ENCODE data around the gene OR10G4.
"Not testable (repeated sequence)": the region's sequence is repeated elsewhere in the genome, so short reads cannot be mapped to it uniquely, and the experiment has no call there.

The OR10G4 gene
- 0 reads per million in 4 donors for total RNA-seq

- no peak for DNase-seq
Measured at GRCh38 chr11:124012697-124013096, at the start of gene OR10G4. Gene OR10G4 (plus strand): TSS chr11:124012997. CDS start chr11:124015575, 2,578 bp downstream.

- DNase-seq, result no peak
Measured at GRCh38 chr11:123973816-123974215, 39.0 kb upstream of the OR10G4 start.

- no peak for DNase-seq
Measured at GRCh38 chr11:123976770-123977560, 35.8 kb upstream of the OR10G4 start.

- no peak for DNase-seq
Measured at GRCh38 chr11:123977731-123978347, 35.0 kb upstream of the OR10G4 start, which contains the start of gene OR10S1. Gene OR10S1 (minus strand): TSS chr11:123977781. CDS start chr11:123977664, 117 bp downstream.

- DNase-seq, result no peak
Measured at GRCh38 chr11:123979311-123979710, 33.5 kb upstream of the OR10G4 start.

- DNase-seq, result no peak
Measured at GRCh38 chr11:123995119-123995518, 17.7 kb upstream of the OR10G4 start, which contains the start of gene OR10G6. Gene OR10G6 (minus strand): TSS chr11:123995161. CDS start chr11:123995161, 0 bp downstream.

- not testable (repeated sequence) for DNase-seq
Measured at GRCh38 chr11:124015837-124016236, 3.0 kb downstream of the OR10G4 start.

- no peak for DNase-seq
Measured at GRCh38 chr11:124026498-124026897, 13.7 kb downstream of the OR10G4 start, which contains the start of gene OR10G8. Gene OR10G8 (plus strand): TSS chr11:124026798. CDS start chr11:124029623, 2,825 bp downstream.

GRCh38 chr11:124036666-124037065, 23.9 kb downstream of the OR10G4 start:
- DNase-seq, result no peak

GRCh38 chr11:124039557-124039956, 26.8 kb downstream of the OR10G4 start:
- DNase-seq, result no peak

GRCh38 chr11:124041254-124041653, 28.5 kb downstream of the OR10G4 start, which contains the start of gene OR10G7:
Gene OR10G7 (minus strand): TSS chr11:124041325. CDS start chr11:124039001, 2,324 bp downstream.
- no peak for DNase-seq

GRCh38 chr11:124043420-124043819, 30.6 kb downstream of the OR10G4 start:
- no peak for DNase-seq

- peak in 1 of 5 donors; percentile 15 for DNase-seq
Measured at GRCh38 chr11:124050748-124051147, 38.0 kb downstream of the OR10G4 start.

- DNase-seq, result no peak
Measured at GRCh38 chr11:124052966-124053365, 40.2 kb downstream of the OR10G4 start.

Data from T-helper 1 cell (primary cell).